ENCODE measurements around the gene GOLT1B. TPM values are rescaled to one million over a fixed set of nuclear protein-coding genes. Genes with fewer than 3 reads are reported as not detected.

Gene GOLT1B
- total RNA-seq, 1 donor from 2014 or later = 26.5 TPM

DNA sequence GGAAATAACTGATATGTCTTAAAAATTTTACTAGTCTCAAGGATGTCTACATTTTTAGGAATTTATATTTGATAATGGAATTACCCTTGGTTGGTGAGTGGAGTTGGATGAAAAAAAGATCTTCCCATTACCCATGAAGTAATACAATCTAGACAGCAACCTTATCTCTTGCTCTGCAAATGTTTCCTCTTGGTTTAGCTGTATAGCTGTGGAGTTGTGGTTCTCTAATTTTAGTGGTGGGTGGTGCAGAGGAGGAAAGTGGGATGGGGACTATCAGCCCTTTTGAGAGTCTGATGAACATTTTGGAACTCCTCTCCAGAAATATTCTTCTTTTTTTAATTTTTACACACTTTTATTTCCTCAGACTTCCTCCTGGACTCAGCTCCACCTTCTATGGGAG, 41.6 kb downstream of the GOLT1B start:
- H3K9me3 ChIP-seq = no peaks in the 10 kb centered on the region
- intact Hi-C loops (cut with DNase I) = no loop called here
- no peak for DNase-seq
- H3K27ac ChIP-seq = no peak overlapping the region
- no peak for ATAC-seq
- no peak overlapping the region for H3K4me3 ChIP-seq
- H3K27me3 ChIP-seq (ENCODE audit: low read depth) = no peaks in the 10 kb centered on the region
- no peaks in the 10 kb centered on the region for H3K36me3 ChIP-seq
- TF ChIP-seq, protein P1, sequence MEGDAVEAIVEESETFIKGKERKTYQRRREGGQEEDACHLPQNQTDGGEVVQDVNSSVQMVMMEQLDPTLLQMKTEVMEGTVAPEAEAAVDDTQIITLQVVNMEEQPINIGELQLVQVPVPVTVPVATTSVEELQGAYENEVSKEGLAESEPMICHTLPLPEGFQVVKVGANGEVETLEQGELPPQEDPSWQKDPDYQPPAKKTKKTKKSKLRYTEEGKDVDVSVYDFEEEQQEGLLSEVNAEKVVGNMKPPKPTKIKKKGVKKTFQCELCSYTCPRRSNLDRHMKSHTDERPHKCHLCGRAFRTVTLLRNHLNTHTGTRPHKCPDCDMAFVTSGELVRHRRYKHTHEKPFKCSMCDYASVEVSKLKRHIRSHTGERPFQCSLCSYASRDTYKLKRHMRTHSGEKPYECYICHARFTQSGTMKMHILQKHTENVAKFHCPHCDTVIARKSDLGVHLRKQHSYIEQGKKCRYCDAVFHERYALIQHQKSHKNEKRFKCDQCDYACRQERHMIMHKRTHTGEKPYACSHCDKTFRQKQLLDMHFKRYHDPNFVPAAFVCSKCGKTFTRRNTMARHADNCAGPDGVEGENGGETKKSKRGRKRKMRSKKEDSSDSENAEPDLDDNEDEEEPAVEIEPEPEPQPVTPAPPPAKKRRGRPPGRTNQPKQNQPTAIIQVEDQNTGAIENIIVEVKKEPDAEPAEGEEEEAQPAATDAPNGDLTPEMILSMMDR (IDR thresholded peaks at IDR 0.05) = no peak
- H3K4me1 ChIP-seq = no peaks in the 10 kb centered on the region

DNA sequence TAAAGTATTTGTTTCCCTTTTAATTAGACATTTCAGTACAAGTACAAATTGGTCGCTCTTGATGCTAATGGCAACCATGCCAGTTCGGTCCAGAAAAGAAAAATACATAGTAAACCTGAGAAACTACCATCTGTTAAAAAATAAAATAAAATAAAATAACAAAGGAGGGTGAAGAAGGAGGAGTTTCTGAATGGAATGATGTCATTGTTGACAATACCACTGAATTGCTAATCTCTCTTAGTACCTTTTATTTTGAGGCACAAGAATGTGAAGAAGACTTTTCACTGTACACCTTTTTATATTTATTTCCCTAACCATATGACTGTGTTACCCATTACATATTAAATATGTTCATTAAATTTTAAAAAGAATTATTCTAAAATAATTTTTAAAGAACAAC, 44.0 kb downstream of the GOLT1B start:
- no peak for DNase-seq
- Histone ChIP-seq H3K4me1 (no peaks in the 10 kb centered on the region), H3K27me3 (ENCODE audit: low read depth) (no peaks in the 10 kb centered on the region), H3K4me3 (no peak overlapping the region), H3K27ac (no peak overlapping the region), H3K36me3 (no peaks in the 10 kb centered on the region), H3K9me3 (no peaks in the 10 kb centered on the region)
- no peak for ATAC-seq
- TF ChIP-seq, protein P1 (IDR thresholded peaks at IDR 0.05) = no peak
- intact Hi-C loops (cut with DNase I) = no loop called here

DNA sequence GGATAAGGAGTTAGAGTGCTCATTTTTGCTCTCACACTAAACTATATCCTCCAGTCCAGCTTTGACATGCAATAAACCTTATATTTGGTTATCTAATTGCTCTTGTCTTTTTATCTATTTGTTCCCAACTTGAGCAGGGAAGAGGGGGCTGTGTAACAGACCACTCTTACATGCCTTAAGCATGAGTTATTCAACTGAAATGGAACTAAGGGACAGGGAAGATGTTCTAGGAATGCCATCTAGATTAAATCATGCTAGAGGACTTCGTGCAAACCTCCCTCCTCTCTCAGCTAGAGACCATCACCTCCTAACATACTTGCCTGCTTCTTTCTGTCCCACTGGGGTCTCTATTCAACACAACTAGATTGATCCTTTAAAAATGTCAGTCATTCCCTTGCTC, 45.1 kb downstream of the GOLT1B start:
- H3K4me3 ChIP-seq = no peak overlapping the region
- no peaks in the 10 kb centered on the region for H3K36me3 ChIP-seq
- TF ChIP-seq, protein P1 (IDR thresholded peaks at IDR 0.05) = no peak
- no peak for ATAC-seq
- H3K27ac ChIP-seq = no peak overlapping the region
- no peaks in the 10 kb centered on the region for H3K4me1 ChIP-seq
- intact Hi-C loops (cut with DNase I) = no loop called here
- no peak for DNase-seq
- no peaks in the 10 kb centered on the region for H3K27me3 ChIP-seq (ENCODE audit: low read depth)
- H3K9me3 ChIP-seq = no peaks in the 10 kb centered on the region

DNA sequence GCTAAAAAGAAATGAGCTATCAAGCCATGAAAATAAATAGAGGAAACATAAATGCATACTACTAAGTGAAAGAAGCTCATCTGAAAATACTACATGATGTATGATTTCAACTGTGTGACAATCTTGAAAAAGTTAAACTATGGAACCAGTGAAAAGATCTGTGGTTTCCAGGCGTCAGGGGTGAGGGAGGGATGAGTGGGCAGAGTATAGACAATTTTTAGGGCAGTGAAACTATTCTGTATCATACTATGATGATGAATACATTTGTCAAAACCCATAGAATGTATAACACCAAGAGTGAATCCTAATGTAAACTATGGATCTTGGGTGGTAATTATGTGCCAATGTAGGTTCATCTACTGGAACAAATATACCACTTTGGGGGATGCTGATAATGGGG, 45.8 kb downstream of the GOLT1B start:
- Histone ChIP-seq H3K4me3 (no peak overlapping the region), H3K4me1 (no peaks in the 10 kb centered on the region), H3K9me3 (no peaks in the 10 kb centered on the region), H3K36me3 (no peaks in the 10 kb centered on the region), H3K27ac (no peak overlapping the region), H3K27me3 (ENCODE audit: low read depth) (no peaks in the 10 kb centered on the region)
- TF ChIP-seq, protein P1 (IDR thresholded peaks at IDR 0.05) = no peak
- ATAC-seq = no peak
- DNase-seq = no peak
- intact Hi-C loops (cut with DNase I) = no loop called here

DNA sequence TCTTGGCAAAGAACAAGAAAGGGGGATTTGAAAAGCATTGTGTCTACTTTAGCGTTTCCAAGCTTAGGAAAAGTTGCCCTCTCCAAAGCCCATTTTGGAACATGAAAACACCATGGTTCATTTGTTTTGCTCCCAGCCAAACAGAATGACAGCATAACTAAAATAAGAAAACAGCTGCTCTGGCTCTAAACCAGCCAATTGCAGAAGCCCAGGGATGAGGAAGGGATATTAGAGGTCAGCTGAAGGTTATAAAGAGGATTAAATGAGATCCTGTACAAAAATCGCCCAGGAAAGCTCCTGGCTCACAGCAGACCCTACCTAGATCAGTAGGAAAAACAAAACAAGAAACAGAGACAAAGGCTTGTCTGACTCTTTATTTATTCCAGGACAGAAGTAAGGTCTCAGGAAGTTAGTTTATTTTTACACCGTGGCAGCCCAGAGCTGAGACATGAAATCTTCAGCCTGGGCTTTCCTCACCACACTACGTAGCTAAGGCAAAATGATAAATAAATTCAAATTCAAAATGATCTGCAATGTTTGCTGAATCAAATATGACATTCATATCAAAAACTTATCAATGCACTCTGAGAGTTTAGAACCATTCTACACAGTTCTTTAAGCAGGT, 50.4 kb downstream of the GOLT1B start:
- intact Hi-C loops (cut with DNase I) = no loop called here
- Histone ChIP-seq H3K36me3 (no peaks in the 10 kb centered on the region), H3K9me3 (no peaks in the 10 kb centered on the region), H3K27ac (peak overlapping the region; percentile 60), H3K4me1 (no peaks in the 10 kb centered on the region), H3K4me3 (no peak overlapping the region), H3K27me3 (ENCODE audit: low read depth) (no peaks in the 10 kb centered on the region)
- ATAC-seq = peak in 1 of 2 donors; percentile 26
- DNase-seq = no peak
- TF ChIP-seq, protein P1 (IDR thresholded peaks at IDR 0.05) = no peak

All from lower lobe of right lung (tissue), 2 donors.